GM23248 (cell line): ENCODE results near the gene RAB27A. TPM values are rescaled to one million over a fixed set of nuclear protein-coding genes. Genes with fewer than 3 reads are reported as not detected.

Experiments
- DNase-seq: peaks from one replicate; pipeline ENCODE4 v3.0.0-alpha.2; 2015
- H2AFZ ChIP-seq: fragments of 200-600 bp; sonication (generic); 2 replicates; pipeline ENCODE4 v1.6.1; 2016; ENCODE audit warnings: antibody characterized with exemption
- H3F3A ChIP-seq: fragments of 200-600 bp; sonication (generic); 2 replicates; pipeline ENCODE4 v1.6.1; 2016; ENCODE audit warnings: mild to moderate bottlenecking, antibody characterized with exemption, mixed run types; ENCODE audit not compliant: insufficient read depth
- H3K27ac ChIP-seq: fragments of 200-600 bp; sonication (generic); 2 replicates; pipeline ENCODE4 v1.5.1; 2016; ENCODE audit warnings: mild to moderate bottlenecking
- H3K27me3 ChIP-seq: fragments of 200-600 bp; sonication (generic); replicated peaks from 2 replicates; pipeline ENCODE4 v1.6.1; 2016; ENCODE audit warnings: mild to moderate bottlenecking; ENCODE audit not compliant: insufficient read depth
- H3K36me3 ChIP-seq: fragments of 200-600 bp; sonication (generic); 2 replicates; pipeline ENCODE4 v1.6.1; 2016; ENCODE audit warnings: low read depth, mild to moderate bottlenecking
- H3K4me1 ChIP-seq: fragments of 200-600 bp; sonication (generic); 2 replicates; pipeline ENCODE4 v1.6.1; 2016; ENCODE audit warnings: mild to moderate bottlenecking; ENCODE audit not compliant: insufficient read depth
- H3K4me2 ChIP-seq: fragments of 200-600 bp; sonication (generic); one replicate; pipeline ENCODE4 v1.6.1; 2016; ENCODE audit warnings: mild to moderate bottlenecking; ENCODE audit not compliant: unreplicated experiment
- H3K4me3 ChIP-seq: fragments of 200-600 bp; sonication (generic); 2 replicates; pipeline ENCODE4 v1.5.1; 2016; ENCODE audit warnings: mild to moderate bottlenecking
- H3K79me2 ChIP-seq: fragments of 200-600 bp; sonication (generic); 2 replicates; pipeline ENCODE4 v1.6.1; 2016; ENCODE audit warnings: mild to moderate bottlenecking; ENCODE audit not compliant: insufficient read depth
- H3K9ac ChIP-seq: fragments of 200-600 bp; sonication (generic); 2 replicates; pipeline ENCODE4 v1.6.1; 2016; ENCODE audit warnings: mild to moderate bottlenecking
- H3K9me2 ChIP-seq: fragments of 200-600 bp; sonication (generic); 2 replicates; pipeline ENCODE4 v1.6.1; 2016; ENCODE audit warnings: mixed run types, mild to moderate bottlenecking, moderate library complexity; ENCODE audit not compliant: insufficient read depth
- H3K9me3 ChIP-seq: fragments of 200-600 bp; sonication (generic); one replicate; pipeline ENCODE4 v1.6.1; 2017; ENCODE audit warnings: low read depth
- H4K20me1 ChIP-seq: fragments of 200-600 bp; sonication (generic); 2 replicates; pipeline ENCODE4 v1.6.0; 2016; ENCODE audit not compliant: insufficient read depth
- EZH2 ChIP-seq: fragments of 200-600 bp; sonication (generic); IDR thresholded peaks from 2 replicates; pipeline ENCODE4 v1.6.1; 2018; ENCODE audit warnings: antibody characterized with exemption, mild to moderate bottlenecking; ENCODE audit not compliant: insufficient read depth, poor library complexity, severe bottlenecking
- EZH2phosphoT487 ChIP-seq: fragments of 200-600 bp; sonication (generic); IDR thresholded peaks from 2 replicates; pipeline ENCODE4 v1.6.1; 2018; ENCODE audit warnings: antibody characterized with exemption, moderate library complexity, mild to moderate bottlenecking, low read depth; ENCODE audit not compliant: insufficient read depth
- WGBS, 2 experiments: methylation state at CpG; one replicate each; pipeline ENCODE4 v1.1.6; 2015 to 2017; ENCODE audit warnings: low lambda C conversion rate in 2 of 2, low coverage in 1 of 2; ENCODE audit errors: missing lambda C conversion rate in 2 of 2; 5-methylcytosine and 5-hydroxymethylcytosine counted together
- in situ Hi-C: fragments of 300-500 bp; cut with MboI; formaldehyde crosslinking; loops from 2 replicates; pipeline ENCODE4 v1.15.0; 2020
- polyA plus RNA-seq: library from polyadenylated mRNA; unstranded; fragments of >200 nt; fragmentation: Nextera tagmentation; extraction: Ambion mirVana; gene quantifications from 2 replicates; pipeline ENCODE4 v1.2.1, GENCODE V29; 2016
- total RNA-seq: library from RNA; depleted of rRNA; stranded (reverse); fragments of >200 nt; shearing (Covaris generic); gene quantifications from 2 replicates; pipeline ENCODE4 v1.2.3, GENCODE V29; 2014

Gene RAB27A
- total and polyA plus RNA-seq, 2 experiments from 2014 or later: 9.0 to 9.5 TPM

- no peak overlapping the region for H3K9ac ChIP-seq
- H3K4me2 ChIP-seq: no peak overlapping the region
- H4K20me1 ChIP-seq: 0 out of 2 replicates have a peak, but pooled peaks cover 4% of the 10 kb centered on the region
- H3K4me1 ChIP-seq: peaks cover 11% of the 10 kb centered on the region
- no peak overlapping the region for H3K4me3 ChIP-seq
- no peak overlapping the region for H3K27ac ChIP-seq
- peaks cover 24% of the 10 kb centered on the region for H3F3A ChIP-seq
- H3K9me2 ChIP-seq: no peaks in the 10 kb centered on the region
- H3K9me3 ChIP-seq: no peaks in the 10 kb centered on the region
- no peaks in the 10 kb centered on the region for H3K36me3 ChIP-seq
- H3K27me3 ChIP-seq: no peaks in the 10 kb centered on the region
- no peak for DNase-seq
- 97 to 100% methylated on average over 5 of the region's 5 CpGs for WGBS, 2 experiments
- H2AFZ ChIP-seq: no peak overlapping the region
- no peak for TF ChIP-seq EZH2phosphoT487
- TF ChIP-seq EZH2: no peak
- in situ Hi-C loops: no loop called here
- peaks cover 17% of the 10 kb centered on the region for H3K79me2 ChIP-seq
These were observed 13.3 kb downstream of the RAB27A start for GRCh38 chr15:55276324-55276723.

DNA sequence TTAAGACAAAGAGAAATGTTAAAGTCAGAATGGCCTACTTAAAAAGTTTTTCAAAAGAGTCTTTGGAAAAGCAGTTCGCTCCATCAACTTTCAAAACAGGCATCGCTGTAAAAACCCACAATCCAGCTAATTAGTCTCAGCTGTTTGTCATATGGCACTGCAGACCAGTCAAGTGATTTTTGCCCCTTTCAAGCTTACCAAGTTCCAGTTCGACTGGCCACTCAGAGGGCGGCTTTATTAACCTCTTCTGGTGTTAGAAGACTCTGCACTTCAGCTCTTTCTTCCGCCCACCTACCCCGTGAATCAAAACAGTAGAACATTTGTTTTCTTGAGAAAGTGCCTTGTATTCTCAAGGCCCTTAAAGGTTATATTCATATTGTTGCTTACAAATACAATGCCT lies 19.3 kb downstream of the RAB27A start:
- Histone ChIP-seq H3K36me3 (no peaks in the 10 kb centered on the region), H3K27me3 (no peaks in the 10 kb centered on the region), H3K27ac (no peak overlapping the region), H3K4me3 (no peak overlapping the region), H3K9me2 (no peaks in the 10 kb centered on the region), H3K9me3 (no peaks in the 10 kb centered on the region), H4K20me1 (no peaks in the 10 kb centered on the region), H3K9ac (no peak overlapping the region), H3K4me2 (no peak overlapping the region), H3K4me1 (peaks cover 8% of the 10 kb centered on the region; the same call in 1 of the 2 replicates), H2AFZ (no peak overlapping the region), H3K79me2 (peaks cover 9% of the 10 kb centered on the region; the same call in 1 of the 2 replicates), H3F3A (no peaks in the 10 kb centered on the region)
- DNase-seq: no peak
- no peak for TF ChIP-seq EZH2
- TF ChIP-seq EZH2phosphoT487: no peak
- in situ Hi-C loops: no loop called here
- WGBS, 2 experiments: 76 to 78% methylated on average over 6 of the region's 6 CpGs

GRCh38 chr15:55268176-55268695 lies 21.4 kb downstream of the RAB27A start:
- Histone ChIP-seq H3K27me3 (no peaks in the 10 kb centered on the region), H4K20me1 (no peaks in the 10 kb centered on the region), H2AFZ (no peak overlapping the region), H3K4me3 (no peak overlapping the region), H3K36me3 (no peaks in the 10 kb centered on the region), H3K9me3 (no peaks in the 10 kb centered on the region), H3K79me2 (peaks cover 9% of the 10 kb centered on the region; the same call in 1 of the 2 replicates), H3K9ac (no peak overlapping the region), H3F3A (no peaks in the 10 kb centered on the region), H3K4me2 (no peak overlapping the region), H3K9me2 (no peaks in the 10 kb centered on the region), H3K27ac (no peak overlapping the region), H3K4me1 (peaks cover 8% of the 10 kb centered on the region; the same call in 1 of the 2 replicates)
- WGBS, 2 experiments: 87 to 93% methylated on average over 2 of the region's 2 CpGs
- no peak for TF ChIP-seq EZH2
- no peak for TF ChIP-seq EZH2phosphoT487
- in situ Hi-C loops: no loop called here
- DNase-seq: no peak

- no peak overlapping the region for H3K27ac ChIP-seq
- no peaks in the 10 kb centered on the region for H3K36me3 ChIP-seq
- H3K9ac ChIP-seq: no peak overlapping the region
- DNase-seq: no peak
- 81 to 90% methylated on average over 10 of the region's 10 CpGs for WGBS, 2 experiments
- H3K9me2 ChIP-seq: no peaks in the 10 kb centered on the region
- no peak for TF ChIP-seq EZH2
- no peak for TF ChIP-seq EZH2phosphoT487
- no peak overlapping the region for H3K4me3 ChIP-seq
- H2AFZ ChIP-seq: no peak overlapping the region
- H3K4me1 ChIP-seq: peaks cover 8% of the 10 kb centered on the region; the same call in 1 of the 2 replicates
- in situ Hi-C loops: no loop called here
- no peaks in the 10 kb centered on the region for H4K20me1 ChIP-seq
- H3K4me2 ChIP-seq: no peak overlapping the region
- H3K79me2 ChIP-seq: peaks cover 9% of the 10 kb centered on the region; the same call in 1 of the 2 replicates
- no peaks in the 10 kb centered on the region for H3F3A ChIP-seq
- no peaks in the 10 kb centered on the region for H3K9me3 ChIP-seq
- no peaks in the 10 kb centered on the region for H3K27me3 ChIP-seq
These were observed 22.0 kb downstream of the RAB27A start for GRCh38 chr15:55267401-55268175.
